HG03521 (cell line): ENCODE data around the gene ABHD3.
"Not testable (repeated sequence)": the region's sequence is repeated elsewhere in the genome, so short reads cannot be mapped to it uniquely, and the experiment has no call there.

ENCODE experiments used
- ATAC-seq: cut with Tn5 transposase; IDR thresholded peaks from one replicate; pipeline ENCODE4 v1.9.1; 2021; ENCODE audit warnings: mild to moderate bottlenecking, moderate library complexity; ENCODE audit not compliant: unreplicated experiment

ABHD3 gene

DNA sequence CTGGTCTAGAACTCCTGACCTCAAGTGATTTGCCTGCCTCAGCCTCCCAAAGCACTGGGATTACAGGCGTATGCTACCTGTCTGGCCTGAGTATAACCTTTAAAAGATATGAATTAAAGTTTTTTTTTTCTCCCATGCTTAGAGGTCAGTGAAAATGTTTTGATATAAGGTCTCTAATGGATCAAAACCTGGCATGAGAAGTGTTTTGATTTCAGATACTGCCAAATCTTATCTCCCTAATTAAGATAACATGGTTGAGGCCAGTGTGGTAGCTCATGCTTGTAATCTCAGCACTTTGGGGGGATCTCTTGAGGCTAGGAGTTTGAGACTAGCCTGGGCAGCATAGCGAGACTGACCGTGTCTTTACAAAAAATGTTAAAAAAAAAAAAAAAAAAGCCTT, 51.2 kb downstream of the ABHD3 start:
- ATAC-seq = no peak

DNA sequence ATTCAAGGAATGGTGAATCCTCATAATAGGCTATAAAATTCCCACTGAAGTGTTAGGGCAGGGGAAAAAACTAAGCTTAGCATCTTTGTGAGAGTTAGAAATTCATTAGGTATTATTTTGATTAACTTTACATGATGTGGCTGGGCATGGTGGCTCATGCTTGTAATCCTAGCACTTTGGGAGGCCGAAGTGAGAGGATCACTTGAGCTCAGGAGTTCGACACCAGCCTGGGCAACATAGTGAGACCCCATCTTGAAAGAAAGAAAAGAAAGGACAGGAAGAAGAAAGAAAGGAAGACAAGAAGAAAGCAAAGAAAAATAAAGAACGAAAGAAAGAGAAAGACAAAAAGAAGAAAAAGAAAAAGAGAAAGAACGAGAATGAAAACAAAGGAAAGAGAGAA, 52.5 kb downstream of the ABHD3 start:
- no peak for ATAC-seq

DNA sequence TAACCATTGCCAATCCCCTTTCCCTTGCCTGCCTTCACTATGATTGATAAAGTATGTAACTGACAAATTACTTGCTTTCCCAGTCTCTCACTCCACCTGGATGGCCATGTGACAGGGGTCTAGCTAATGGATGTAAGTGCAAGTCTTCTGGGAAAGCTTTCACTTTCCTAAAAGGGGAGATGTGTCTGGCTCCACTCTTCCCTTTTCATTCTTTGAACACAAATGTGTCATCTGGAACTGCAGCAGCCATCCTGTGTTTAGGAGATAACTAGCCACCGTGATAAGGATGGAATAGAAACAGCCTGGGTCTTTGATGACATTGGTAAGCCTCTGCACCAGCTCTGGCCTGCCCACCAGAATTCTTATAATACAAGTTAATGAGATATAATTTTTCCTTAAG, 54.3 kb downstream of the ABHD3 start:
- no peak for ATAC-seq

DNA sequence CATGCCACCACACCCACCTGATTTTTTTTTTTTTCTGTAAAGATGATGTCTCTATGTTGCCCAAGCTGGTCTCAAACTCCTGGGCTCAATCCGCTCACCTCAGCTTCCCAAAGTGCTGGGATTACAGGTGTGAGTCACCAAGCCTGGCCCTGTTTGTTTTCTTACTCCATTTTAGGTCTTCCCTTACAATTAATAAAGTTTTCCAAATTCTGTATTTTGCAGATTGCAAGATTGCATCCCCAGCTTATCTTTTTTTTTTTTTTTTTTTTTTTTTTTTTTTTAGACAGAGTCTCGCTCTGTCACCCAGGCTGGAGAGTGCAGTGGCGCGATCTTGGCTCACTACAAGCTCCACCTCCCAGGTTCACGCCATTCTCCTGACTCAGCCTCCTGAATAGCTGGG, 64.2 kb downstream of the ABHD3 start:
- not testable (repeated sequence) for ATAC-seq

DNA sequence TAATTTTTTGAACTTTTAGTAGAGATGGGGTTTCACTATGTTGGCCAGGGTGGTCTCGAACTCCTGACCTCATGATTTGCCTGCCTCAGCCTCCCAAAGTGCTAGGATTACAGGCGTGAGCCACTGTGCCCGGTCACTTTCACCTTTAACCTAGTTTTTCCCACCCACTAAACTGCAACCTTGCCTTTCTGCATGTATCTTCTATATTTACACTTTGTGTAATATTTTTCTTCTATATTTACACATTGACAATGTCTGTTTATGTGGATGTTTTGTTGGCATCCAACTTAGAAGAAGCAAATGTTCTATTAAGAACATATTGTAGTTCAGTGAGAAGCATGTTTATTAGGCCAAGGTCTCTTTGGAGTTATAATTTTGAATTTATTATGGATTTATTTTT, 65.8 kb downstream of the ABHD3 start:
- no peak for ATAC-seq

DNA sequence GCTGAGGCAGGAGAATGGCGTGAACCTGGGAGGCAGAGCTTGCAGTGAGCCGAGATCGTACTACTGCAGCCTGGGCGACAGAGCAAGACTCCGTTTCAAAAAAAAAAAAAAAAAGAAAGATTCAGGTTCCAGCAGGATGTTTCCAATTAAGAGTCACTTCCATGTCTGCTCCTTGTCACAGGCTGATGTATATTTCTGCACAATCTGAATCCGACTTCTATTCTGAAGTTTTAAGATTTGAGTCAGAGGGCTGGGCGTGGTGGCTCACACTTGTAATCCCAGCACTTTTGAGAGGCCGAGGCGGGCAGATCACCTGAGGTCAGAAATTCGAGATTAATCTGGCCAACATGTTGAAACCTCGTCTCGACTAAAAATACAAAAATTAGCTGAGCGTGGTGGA, 67.8 kb downstream of the ABHD3 start:
- no peak for ATAC-seq

DNA sequence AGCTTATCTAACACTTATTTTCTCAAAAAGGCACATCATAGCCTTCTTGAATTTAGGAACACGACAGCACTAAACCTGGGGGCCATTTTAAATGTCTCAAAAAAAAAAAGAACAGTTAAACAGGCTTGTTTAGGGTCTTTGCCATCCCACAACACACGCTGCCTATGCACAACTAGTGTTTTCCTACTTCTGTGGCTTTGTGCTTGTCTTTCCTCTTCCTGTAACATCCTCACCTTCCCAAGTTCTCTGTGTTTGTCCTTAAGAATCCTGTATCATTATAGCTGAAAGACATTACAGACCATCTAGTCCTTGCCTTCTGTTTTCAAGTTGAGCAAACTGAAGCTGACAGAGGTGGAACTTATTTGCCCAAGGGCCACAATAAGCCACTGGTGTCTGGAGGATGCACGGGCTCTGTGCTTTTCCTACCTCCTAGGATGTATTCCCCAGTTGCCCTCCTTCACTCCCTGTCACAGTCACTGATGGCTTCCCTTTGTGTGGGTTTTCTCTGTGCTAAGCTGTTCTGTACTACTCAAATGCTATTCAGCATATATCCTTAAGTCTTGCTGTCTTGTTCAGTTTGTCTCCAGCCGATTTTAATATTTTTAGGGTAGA, 69.9 kb downstream of the ABHD3 start:
- ATAC-seq = no peak

DNA sequence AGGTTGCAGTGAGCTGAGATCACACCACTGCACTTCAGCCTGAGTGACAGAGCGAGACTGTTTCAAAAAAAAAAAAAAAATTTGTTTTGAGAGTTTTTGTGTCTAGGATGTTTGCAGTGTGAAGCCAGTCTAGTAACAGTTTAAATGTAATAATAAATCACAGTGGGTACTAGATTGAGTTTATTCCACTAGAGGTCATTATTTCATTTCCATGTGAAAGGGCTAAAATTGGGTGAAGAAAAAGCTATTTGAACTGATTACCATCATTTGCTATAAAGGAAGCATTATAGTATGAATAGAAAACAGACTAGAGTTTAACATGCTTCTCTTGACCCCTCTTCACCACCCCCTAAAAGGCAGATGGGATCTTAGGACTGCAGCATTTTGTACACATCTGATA, 72.2 kb downstream of the ABHD3 start:
- no peak for ATAC-seq

DNA sequence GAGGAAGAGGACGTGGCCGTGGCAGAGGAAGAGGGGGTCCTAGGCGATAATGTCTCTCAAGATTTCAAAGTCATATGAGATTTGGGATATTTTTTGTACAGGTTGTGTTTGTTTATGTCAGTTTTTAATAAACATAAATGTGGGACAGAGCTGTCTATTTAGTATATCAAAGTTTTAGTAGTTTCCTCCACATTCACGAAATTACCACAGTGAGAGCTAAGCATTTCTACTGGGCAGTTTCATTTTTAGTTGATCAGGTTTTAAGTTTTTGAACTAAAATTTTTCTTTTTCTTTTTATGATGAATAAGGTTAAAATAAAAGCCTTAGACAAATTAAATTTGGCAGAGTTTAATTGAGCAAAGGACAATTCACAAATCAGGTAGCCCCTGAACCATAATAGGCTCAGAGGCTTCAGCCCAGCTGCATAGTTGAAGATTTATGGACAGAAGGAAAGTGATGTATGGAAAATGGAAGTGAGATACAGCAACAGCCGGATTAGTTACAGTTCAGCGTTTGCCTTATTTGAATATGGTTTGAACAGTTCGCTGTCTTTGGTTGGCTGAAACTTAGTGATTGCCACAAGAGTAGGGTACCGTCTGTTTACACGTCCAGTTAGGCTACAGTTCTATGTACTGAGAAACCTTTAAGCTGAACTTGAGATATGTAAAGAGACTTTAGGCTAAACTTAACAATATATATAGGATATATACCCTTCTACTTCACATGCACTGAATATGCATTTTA, 75.3 kb downstream of the ABHD3 start:
- peak; percentile 98 for ATAC-seq

DNA sequence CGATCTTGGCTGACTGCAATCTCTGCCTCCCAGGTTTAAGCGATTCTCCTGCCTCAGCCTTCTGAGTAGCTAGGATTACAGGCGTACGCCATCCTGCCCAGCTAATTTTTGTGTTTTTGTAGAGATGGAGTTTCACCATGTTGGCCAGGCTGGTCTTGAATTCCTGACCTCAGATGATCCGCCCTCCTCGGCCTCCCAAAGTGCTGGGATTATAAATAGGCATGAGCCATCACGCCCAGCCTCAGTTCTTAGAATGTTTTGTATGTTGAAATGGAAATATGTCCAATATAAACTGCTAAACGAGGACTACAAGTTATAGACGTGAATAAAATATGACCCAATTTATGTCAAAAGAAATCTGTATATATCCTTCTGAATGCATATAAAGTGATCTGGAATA, 82.9 kb downstream of the ABHD3 start:
- not testable (repeated sequence) for ATAC-seq

DNA sequence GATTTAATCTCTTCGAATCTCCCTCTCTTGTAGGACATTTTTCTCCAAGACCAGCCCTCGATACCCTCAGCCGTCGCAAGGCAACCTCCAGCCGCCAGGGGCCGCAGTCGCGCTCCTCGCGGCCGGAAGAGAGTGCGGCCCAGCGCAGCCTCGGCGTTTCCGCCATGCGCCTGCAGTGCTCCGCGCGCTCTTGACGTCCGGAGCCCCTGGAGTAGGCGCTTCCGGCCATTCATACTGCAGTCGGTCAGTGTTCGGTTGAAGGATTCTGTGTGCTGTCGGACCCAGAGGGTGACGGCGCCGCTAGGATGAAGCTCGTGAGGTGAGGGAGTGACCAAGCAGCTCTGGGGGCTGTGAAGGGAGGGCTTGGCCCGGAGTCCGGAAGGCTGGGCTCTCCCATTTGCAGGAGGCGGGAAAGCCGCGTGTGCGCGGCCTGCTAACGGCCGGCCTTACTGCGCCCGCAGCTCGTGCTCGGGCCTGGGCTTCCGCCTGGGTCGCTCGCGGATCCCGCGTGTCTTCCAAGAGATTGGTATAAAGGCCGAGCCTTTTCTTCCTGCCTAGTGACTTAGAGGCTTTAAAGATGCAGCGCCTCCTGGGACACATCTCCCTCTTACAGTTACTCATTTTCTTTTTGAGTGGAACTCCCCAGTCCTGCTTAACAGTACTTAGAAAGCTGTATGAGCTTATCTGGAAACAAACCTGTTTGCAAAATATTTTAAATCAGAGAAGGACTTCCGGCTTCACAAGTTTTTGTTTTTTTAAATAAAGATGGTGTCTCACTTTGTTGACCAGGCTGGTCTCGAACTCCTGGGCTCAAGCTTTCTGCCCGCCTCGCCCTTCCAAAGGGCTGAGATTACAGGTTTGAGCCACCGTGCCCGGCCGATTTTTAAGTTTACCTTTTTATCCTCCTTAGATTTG, 92.2 kb downstream of the ABHD3 start, which contains the start of gene SNRPD1:
TSS of gene SNRPD1 (plus strand) at position 190 of the 915 bp plus-strand sequence. CDS start at position 306, 116 bp downstream.
- ATAC-seq = peak; percentile 97

DNA sequence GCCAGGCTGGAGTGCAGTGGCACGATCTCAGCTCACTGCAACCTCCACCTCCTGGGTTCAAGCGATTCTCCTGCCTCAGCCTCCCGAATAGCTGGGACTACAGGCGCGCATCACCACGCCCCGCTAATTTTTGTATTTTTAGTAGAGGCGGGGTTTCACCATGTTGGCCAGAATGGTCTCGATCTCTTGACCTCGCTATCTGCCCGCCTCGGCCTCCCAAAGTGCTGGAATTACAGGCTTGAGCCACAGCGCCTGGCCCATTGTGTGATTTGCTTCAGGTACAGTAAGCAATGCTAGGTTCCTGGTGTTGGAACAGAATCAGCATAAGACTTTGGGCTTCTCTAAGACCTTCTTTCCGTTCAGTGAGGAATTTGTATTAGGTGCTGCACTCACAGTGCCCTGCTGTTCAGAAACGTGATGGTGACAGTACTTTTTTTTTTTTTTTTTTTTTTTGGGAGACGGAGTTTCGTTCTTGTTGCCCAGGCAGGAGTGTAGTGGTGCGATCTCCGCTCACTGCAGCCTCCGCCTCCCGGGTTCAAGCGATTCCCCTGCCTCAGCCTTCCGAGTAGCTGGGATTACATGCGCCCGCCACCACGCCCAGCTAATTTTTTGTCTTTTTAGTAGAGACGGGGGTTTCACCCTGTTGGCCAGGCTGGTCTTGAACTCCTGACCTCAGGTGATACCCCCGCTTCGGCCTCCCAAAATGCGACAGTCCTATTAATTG, 93.0 kb downstream of the ABHD3 start:
- not testable (repeated sequence) for ATAC-seq

DNA sequence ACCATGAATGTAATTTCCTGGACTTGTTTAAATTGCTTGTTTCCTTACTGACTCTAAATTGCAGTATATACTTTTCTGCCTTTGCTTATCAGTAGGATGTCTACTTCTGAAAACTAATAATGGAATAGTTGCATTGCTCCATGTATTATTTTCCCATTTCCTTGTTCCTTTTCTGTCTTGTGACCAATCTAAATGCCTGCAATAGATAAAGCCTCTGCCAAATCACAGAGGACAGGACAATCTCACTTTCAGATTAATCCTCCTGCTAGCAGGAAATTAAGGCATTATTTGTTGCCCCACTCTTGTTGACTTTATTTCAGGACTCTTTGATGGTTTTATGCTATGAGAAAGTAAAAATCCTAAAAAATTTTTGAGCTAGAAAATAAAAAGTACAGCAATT, 99.4 kb downstream of the ABHD3 start:
- ATAC-seq = no peak

DNA sequence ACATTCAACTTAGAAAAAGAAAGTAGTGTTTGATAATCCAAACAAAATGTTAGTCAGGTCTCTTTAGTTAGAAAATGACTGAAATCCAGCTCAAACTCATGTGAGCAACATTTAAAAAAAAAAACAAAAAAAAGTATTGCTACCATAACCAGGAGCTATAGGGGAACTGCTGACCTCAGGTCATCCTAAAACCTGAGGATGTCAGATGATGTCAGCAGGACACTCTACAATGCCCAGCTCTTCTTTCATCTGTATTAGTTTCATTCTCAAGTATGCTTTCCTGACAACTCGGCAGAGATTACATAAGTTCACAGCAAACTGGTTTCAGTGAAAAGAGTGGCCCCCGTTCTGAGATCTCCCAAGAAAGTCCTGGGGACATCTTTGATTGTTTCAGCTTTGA, 99.9 kb downstream of the ABHD3 start:
- ATAC-seq = no peak

DNA sequence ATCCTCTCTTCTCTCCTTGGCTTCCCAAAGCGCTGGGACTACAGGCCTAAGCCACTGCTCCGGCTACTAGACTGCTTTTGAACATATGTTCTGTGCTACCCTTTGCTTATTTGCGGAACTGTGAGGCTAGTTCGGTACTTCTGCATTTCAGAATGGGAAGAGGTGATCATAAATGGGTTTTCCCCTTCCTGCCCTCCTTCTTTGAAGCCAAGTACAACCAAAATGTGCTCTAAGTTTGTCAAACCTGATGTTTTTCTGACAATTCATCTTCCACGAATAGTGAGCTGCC, 102.3 kb downstream of the ABHD3 start:
- no peak for ATAC-seq
